ENCODE measurements around the gene CCDC9B. TPM values are rescaled to one million over a fixed set of nuclear protein-coding genes. Genes with fewer than 3 reads are reported as not detected.

Gene CCDC9B
- total RNA-seq, 1 donor from 2014 or later: not detected

DNA sequence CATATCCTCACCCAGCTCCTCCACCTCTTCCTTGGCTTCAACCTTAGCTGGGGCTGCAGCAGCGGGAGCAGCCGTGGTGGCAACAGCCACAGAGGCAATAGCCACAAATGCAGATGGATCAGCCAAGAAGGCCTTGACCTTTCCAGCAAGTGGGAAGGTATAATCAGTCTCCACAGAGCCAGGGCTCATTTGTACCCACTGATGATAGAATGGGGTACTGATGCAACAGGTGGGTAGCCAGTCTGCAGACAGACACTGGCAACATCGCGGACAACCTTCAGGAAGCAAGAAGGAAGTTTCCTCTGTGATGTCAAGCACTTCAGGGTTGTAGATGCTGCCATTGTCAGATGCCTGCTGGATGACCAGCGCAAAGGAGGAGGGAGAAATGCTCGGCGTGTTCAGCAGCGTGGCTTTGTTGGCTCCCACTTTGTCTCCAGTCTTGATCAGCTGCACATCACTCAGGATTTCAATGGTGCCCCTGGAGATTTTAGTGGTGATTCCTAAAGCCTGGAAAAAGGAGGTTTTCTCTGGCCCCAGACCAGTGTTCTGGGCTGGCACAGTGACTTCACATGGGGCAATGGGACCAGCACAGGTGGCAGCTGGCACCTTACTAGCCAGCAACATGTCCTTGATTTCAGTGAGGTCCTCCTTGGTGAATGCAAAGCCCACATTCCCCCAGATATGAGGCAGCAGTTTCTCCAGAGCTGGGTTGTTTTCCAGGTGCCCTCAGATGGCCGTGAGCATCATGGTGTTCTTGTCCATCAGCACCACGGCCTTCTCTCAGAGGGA lies 28.2 kb downstream of the CCDC9B start:
- H3K36me3 ChIP-seq: no peaks in the 10 kb centered on the region
- H3K4me3 ChIP-seq: no peak overlapping the region
- Mint-ChIP-seq H3K36me3 (no peaks in the 10 kb centered on the region), H3K27ac (no peak overlapping the region), H3K9me3 (no peaks in the 10 kb centered on the region), H3K4me3 (no peak overlapping the region), H3K27me3 (ENCODE audit: insufficient read depth, low read depth) (peaks cover 22% of the 10 kb centered on the region), H3K4me1 (peaks cover 27% of the 10 kb centered on the region)
- H3F3A ChIP-seq (ENCODE audit: low read depth): no peaks in the 10 kb centered on the region
- peaks cover 8% of the 10 kb centered on the region for H3K4me1 ChIP-seq
- no peaks in the 10 kb centered on the region for H3K9me3 ChIP-seq (ENCODE audit: low read depth)
- peaks cover 30% of the 10 kb centered on the region for H3K27me3 ChIP-seq
- no peaks in the 10 kb centered on the region for H4K20me1 ChIP-seq (ENCODE audit: low read depth)
- H2AFZ ChIP-seq (replicated peaks): no peak overlapping the region
- no peak overlapping the region for H3K9ac ChIP-seq
- H3K27ac ChIP-seq: no peak overlapping the region
- H3K79me2 ChIP-seq (ENCODE audit: low read depth): no peaks in the 10 kb centered on the region
- TF ChIP-seq EZH2 (IDR thresholded peaks at IDR 0.05) (no peak), EZH2phosphoT487 (IDR thresholded peaks at IDR 0.05) (no peak)
- TF ChIP-seq, protein P1, sequence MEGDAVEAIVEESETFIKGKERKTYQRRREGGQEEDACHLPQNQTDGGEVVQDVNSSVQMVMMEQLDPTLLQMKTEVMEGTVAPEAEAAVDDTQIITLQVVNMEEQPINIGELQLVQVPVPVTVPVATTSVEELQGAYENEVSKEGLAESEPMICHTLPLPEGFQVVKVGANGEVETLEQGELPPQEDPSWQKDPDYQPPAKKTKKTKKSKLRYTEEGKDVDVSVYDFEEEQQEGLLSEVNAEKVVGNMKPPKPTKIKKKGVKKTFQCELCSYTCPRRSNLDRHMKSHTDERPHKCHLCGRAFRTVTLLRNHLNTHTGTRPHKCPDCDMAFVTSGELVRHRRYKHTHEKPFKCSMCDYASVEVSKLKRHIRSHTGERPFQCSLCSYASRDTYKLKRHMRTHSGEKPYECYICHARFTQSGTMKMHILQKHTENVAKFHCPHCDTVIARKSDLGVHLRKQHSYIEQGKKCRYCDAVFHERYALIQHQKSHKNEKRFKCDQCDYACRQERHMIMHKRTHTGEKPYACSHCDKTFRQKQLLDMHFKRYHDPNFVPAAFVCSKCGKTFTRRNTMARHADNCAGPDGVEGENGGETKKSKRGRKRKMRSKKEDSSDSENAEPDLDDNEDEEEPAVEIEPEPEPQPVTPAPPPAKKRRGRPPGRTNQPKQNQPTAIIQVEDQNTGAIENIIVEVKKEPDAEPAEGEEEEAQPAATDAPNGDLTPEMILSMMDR (IDR thresholded peaks at IDR 0.05): no peak
- no peak overlapping the region for H3K4me2 ChIP-seq
- DNase-seq (ENCODE audit: low spot score): no peak

DNA sequence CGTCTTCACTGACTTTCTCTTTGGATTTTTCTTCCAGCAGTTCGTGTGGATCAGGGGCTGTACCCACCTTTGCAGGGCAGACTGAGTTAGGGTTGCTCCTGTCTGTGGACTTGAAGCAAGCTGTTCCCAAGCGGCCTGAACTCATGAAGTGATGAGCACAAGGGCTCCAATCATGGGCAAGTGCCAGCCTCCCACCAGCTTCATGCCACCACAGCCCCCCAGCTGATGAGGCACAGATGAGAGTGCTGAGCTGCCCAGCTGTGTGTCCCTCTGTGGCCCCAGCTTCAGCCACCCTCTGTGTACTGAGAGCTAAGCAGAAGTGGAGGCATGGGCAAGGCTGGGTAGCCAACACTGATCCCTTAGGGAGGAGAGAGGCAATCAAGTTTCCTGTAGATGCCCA lies 29.7 kb downstream of the CCDC9B start:
- Mint-ChIP-seq H3K27ac (no peak overlapping the region), H3K9me3 (no peaks in the 10 kb centered on the region), H3K4me3 (no peak overlapping the region), H3K36me3 (no peaks in the 10 kb centered on the region), H3K27me3 (ENCODE audit: insufficient read depth, low read depth) (peaks cover 26% of the 10 kb centered on the region), H3K4me1 (peaks cover 33% of the 10 kb centered on the region)
- DNase-seq (ENCODE audit: low spot score): no peak
- Histone ChIP-seq H3K27me3 (peaks cover 23% of the 10 kb centered on the region), H3K4me2 (no peak overlapping the region), H3K9me3 (ENCODE audit: low read depth) (no peaks in the 10 kb centered on the region), H3K9ac (no peak overlapping the region), H3K4me3 (no peak overlapping the region), H3K79me2 (ENCODE audit: low read depth) (no peaks in the 10 kb centered on the region), H3K27ac (no peak overlapping the region), H4K20me1 (ENCODE audit: low read depth) (no peaks in the 10 kb centered on the region), H3F3A (ENCODE audit: low read depth) (no peaks in the 10 kb centered on the region), H3K4me1 (peaks cover 14% of the 10 kb centered on the region), H3K36me3 (no peaks in the 10 kb centered on the region), H2AFZ (replicated peaks) (no peak overlapping the region)
- no peak for TF ChIP-seq EZH2 (IDR thresholded peaks at IDR 0.05)
- TF ChIP-seq, protein P1 (IDR thresholded peaks at IDR 0.05): no peak
- TF ChIP-seq EZH2phosphoT487 (IDR thresholded peaks at IDR 0.05): no peak

DNA sequence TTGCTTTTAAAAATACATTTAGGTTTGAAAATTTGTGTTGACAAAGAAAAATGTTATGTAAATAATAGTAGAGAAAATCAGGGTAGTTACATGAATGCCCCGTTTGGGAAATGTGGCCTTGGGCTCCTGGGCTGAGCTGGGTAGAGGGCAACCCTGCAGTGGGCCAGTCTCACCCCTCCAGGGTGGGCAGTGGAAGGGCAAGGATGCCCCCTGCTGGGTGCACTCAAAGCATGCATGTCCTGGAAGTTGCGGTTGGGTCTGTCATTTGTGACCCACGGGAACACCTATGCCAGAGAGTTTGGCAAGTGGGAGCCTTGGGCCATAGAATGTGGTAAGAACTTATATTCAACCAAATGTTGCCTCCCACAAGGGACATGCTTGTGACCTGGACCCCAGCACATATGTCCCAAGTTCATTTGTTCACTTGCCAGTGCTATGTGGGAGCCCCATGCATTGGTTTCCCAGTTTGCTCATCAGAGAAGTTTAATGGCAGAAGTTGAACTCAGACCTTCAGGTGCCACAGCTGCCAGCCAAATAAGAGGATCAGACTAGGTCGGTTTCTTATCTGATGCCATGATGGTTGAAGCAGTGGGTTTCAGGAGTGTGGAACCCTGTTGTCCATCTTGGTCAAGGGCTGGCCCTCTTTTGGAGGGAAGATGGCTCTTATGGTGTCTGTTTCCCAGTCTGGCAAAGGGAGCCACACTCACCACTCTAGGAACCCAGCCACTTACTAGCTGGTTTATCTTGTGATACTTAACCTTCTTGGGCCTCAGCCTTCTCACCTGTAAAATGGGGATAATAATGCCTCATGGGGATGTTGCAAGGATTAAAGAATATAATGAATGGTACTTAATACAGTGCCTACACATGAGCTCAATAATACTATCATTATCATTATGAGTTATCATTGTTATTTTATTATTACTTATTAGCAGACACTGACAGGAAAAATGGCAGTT lies 30.5 kb downstream of the CCDC9B start:
- Histone ChIP-seq H3K9me3 (ENCODE audit: low read depth) (no peaks in the 10 kb centered on the region), H4K20me1 (ENCODE audit: low read depth) (no peaks in the 10 kb centered on the region), H2AFZ (replicated peaks) (no peak overlapping the region), H3K27me3 (peaks cover 23% of the 10 kb centered on the region), H3K36me3 (no peaks in the 10 kb centered on the region), H3K4me3 (no peak overlapping the region), H3K27ac (no peak overlapping the region), H3F3A (ENCODE audit: low read depth) (no peaks in the 10 kb centered on the region), H3K4me1 (peaks cover 14% of the 10 kb centered on the region), H3K9ac (no peak overlapping the region), H3K4me2 (no peak overlapping the region), H3K79me2 (ENCODE audit: low read depth) (no peaks in the 10 kb centered on the region)
- TF ChIP-seq, protein P1 (IDR thresholded peaks at IDR 0.05): peak; percentile 76
- TF ChIP-seq EZH2phosphoT487 (IDR thresholded peaks at IDR 0.05) (no peak), EZH2 (IDR thresholded peaks at IDR 0.05) (no peak)
- Mint-ChIP-seq H3K27me3 (ENCODE audit: insufficient read depth, low read depth) (peaks cover 26% of the 10 kb centered on the region), H3K36me3 (no peaks in the 10 kb centered on the region), H3K27ac (no peak overlapping the region), H3K4me3 (peak overlapping the region; percentile 72), H3K9me3 (no peaks in the 10 kb centered on the region), H3K4me1 (peaks cover 33% of the 10 kb centered on the region)
- DNase-seq (ENCODE audit: low spot score): peak; percentile 81
